HepG2 (cell line): Measurements from ENCODE around the gene ACVR1B. TPM values are rescaled to one million over a fixed set of nuclear protein-coding genes. Genes with fewer than 3 reads are reported as not detected.

Experiments used
- CHD4 ChIP-seq: fragments of 200-600 bp; sonication (generic); IDR thresholded peaks from 2 replicates; pipeline ENCODE4 v1.7.0; 2017; ENCODE audit warnings: mild to moderate bottlenecking, low read length, borderline replicate concordance
- FOXO1 ChIP-seq: sonication (generic); formaldehyde crosslinking; IDR thresholded peaks from 2 replicates; pipeline ENCODE4 v1.4.0; 2020; ENCODE audit warnings: missing genetic modification reagents
- HMGXB3 ChIP-seq: sonication (generic); formaldehyde crosslinking; IDR thresholded peaks from 2 replicates; pipeline ENCODE4 v1.4.0; 2020; ENCODE audit warnings: missing genetic modification reagents, borderline replicate concordance
- polyA plus RNA-seq, 8 experiments: library from polyadenylated mRNA; depleted of rRNA in 3 of 8; stranded (reverse) in 7 of 8; unstranded in 1 of 8; fragments of >200 nt; fragmentation: Illumina TruSeq in 4 of 8; extraction: Trizol in 4 of 8; gene quantifications; 2 replicates each; pipeline versions ENCODE4 v1.2.1 to v1.2.3, GENCODE V29; 2011 to 2016; ENCODE audit warnings: low read depth in 4 of 8, missing spikeins in 1 of 8, mixed read lengths in 1 of 8; ENCODE audit not compliant: insufficient read depth in 1 of 8
- total RNA-seq, 5 experiments: library from RNA; depleted of rRNA; stranded (reverse); fragments of >200 nt; fragmentation: Illumina TruSeq; extraction: Trizol; gene quantifications; 2 replicates each; pipeline ENCODE4 v1.2.3, GENCODE V29; 2016; ENCODE audit warnings: low read depth in 1 of 5
- TF ChIP-seq, protein P1 (sequence below): sonication (generic); formaldehyde crosslinking; IDR thresholded peaks from 2 replicates; pipeline ENCODE4 v1.5.1; 2020; ENCODE audit warnings: mild to moderate bottlenecking, missing genetic modification reagents, moderate library complexity
- TF ChIP-seq, protein P2 (sequence below): sonication (generic); formaldehyde crosslinking; IDR thresholded peaks from 2 replicates; pipeline ENCODE4 v1.4.0; 2020; ENCODE audit warnings: mild to moderate bottlenecking, missing genetic modification reagents
- TF ChIP-seq, protein P3 (sequence below): sonication (generic); formaldehyde crosslinking; IDR thresholded peaks from 2 replicates; pipeline ENCODE4 v1.5.1; 2020; ENCODE audit warnings: mild to moderate bottlenecking, moderate library complexity, missing genetic modification reagents
- TF ChIP-seq, protein P4 (sequence below): IDR thresholded peaks from 2 replicates; pipeline ENCODE4 v1.4.0; 2020; ENCODE audit warnings: mild to moderate bottlenecking, missing genetic modification reagents

Gene ACVR1B
- total and polyA plus RNA-seq, 2 of the 13 experiments (the other 11 are each of a cell fraction or from before 2014, with no cell fraction given): 8.9 to 12.1 TPM

GRCh38 chr12:52020539-52021336 is 69.2 kb downstream of the ACVR1B start (continued):
- TF ChIP-seq, protein P1, sequence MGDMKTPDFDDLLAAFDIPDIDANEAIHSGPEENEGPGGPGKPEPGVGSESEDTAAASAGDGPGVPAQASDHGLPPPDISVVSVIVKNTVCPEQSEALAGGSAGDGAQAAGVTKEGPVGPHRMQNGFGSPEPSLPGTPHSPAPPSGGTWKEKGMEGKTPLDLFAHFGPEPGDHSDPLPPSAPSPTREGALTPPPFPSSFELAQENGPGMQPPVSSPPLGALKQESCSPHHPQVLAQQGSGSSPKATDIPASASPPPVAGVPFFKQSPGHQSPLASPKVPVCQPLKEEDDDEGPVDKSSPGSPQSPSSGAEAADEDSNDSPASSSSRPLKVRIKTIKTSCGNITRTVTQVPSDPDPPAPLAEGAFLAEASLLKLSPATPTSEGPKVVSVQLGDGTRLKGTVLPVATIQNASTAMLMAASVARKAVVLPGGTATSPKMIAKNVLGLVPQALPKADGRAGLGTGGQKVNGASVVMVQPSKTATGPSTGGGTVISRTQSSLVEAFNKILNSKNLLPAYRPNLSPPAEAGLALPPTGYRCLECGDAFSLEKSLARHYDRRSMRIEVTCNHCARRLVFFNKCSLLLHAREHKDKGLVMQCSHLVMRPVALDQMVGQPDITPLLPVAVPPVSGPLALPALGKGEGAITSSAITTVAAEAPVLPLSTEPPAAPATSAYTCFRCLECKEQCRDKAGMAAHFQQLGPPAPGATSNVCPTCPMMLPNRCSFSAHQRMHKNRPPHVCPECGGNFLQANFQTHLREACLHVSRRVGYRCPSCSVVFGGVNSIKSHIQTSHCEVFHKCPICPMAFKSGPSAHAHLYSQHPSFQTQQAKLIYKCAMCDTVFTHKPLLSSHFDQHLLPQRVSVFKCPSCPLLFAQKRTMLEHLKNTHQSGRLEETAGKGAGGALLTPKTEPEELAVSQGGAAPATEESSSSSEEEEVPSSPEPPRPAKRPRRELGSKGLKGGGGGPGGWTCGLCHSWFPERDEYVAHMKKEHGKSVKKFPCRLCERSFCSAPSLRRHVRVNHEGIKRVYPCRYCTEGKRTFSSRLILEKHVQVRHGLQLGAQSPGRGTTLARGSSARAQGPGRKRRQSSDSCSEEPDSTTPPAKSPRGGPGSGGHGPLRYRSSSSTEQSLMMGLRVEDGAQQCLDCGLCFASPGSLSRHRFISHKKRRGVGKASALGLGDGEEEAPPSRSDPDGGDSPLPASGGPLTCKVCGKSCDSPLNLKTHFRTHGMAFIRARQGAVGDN (CRISPR knock-in tag): peak; percentile 29; the same call in 1 of the 2 replicates
- TF ChIP-seq HMGXB3 (CRISPR knock-in tag) (no peak), CHD4 (no peak), FOXO1 (CRISPR knock-in tag) (no peak)
- TF ChIP-seq, protein P2, sequence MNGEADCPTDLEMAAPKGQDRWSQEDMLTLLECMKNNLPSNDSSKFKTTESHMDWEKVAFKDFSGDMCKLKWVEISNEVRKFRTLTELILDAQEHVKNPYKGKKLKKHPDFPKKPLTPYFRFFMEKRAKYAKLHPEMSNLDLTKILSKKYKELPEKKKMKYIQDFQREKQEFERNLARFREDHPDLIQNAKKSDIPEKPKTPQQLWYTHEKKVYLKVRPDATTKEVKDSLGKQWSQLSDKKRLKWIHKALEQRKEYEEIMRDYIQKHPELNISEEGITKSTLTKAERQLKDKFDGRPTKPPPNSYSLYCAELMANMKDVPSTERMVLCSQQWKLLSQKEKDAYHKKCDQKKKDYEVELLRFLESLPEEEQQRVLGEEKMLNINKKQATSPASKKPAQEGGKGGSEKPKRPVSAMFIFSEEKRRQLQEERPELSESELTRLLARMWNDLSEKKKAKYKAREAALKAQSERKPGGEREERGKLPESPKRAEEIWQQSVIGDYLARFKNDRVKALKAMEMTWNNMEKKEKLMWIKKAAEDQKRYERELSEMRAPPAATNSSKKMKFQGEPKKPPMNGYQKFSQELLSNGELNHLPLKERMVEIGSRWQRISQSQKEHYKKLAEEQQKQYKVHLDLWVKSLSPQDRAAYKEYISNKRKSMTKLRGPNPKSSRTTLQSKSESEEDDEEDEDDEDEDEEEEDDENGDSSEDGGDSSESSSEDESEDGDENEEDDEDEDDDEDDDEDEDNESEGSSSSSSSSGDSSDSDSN (CRISPR knock-in tag): peak; percentile 37; the same call in 1 of the 2 replicates
- TF ChIP-seq, protein P3, sequence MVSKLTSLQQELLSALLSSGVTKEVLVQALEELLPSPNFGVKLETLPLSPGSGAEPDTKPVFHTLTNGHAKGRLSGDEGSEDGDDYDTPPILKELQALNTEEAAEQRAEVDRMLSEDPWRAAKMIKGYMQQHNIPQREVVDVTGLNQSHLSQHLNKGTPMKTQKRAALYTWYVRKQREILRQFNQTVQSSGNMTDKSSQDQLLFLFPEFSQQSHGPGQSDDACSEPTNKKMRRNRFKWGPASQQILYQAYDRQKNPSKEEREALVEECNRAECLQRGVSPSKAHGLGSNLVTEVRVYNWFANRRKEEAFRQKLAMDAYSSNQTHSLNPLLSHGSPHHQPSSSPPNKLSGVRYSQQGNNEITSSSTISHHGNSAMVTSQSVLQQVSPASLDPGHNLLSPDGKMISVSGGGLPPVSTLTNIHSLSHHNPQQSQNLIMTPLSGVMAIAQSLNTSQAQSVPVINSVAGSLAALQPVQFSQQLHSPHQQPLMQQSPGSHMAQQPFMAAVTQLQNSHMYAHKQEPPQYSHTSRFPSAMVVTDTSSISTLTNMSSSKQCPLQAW: 0 out of 2 replicates have a peak, but pooled peaks have one; percentile 33
- TF ChIP-seq, protein P4, sequence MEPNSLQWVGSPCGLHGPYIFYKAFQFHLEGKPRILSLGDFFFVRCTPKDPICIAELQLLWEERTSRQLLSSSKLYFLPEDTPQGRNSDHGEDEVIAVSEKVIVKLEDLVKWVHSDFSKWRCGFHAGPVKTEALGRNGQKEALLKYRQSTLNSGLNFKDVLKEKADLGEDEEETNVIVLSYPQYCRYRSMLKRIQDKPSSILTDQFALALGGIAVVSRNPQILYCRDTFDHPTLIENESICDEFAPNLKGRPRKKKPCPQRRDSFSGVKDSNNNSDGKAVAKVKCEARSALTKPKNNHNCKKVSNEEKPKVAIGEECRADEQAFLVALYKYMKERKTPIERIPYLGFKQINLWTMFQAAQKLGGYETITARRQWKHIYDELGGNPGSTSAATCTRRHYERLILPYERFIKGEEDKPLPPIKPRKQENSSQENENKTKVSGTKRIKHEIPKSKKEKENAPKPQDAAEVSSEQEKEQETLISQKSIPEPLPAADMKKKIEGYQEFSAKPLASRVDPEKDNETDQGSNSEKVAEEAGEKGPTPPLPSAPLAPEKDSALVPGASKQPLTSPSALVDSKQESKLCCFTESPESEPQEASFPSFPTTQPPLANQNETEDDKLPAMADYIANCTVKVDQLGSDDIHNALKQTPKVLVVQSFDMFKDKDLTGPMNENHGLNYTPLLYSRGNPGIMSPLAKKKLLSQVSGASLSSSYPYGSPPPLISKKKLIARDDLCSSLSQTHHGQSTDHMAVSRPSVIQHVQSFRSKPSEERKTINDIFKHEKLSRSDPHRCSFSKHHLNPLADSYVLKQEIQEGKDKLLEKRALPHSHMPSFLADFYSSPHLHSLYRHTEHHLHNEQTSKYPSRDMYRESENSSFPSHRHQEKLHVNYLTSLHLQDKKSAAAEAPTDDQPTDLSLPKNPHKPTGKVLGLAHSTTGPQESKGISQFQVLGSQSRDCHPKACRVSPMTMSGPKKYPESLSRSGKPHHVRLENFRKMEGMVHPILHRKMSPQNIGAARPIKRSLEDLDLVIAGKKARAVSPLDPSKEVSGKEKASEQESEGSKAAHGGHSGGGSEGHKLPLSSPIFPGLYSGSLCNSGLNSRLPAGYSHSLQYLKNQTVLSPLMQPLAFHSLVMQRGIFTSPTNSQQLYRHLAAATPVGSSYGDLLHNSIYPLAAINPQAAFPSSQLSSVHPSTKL (CRISPR knock-in tag): 0 out of 2 replicates have a peak, but pooled peaks have one; percentile 8
